Activated CD4-positive, alpha-beta T cell treated with anti-CD3 and anti-CD28 coated beads for 48 hours (primary cell): ENCODE measurements around the gene SSC5D.
"Not testable (repeated sequence)": the region's sequence is repeated elsewhere in the genome, so short reads cannot be mapped to it uniquely, and the experiment has no call there.

Experiments used
- DNase-seq: peaks from one replicate; pipeline ENCODE4 v3.0.0-alpha.2; 2020

SSC5D gene

GRCh38 chr19:55488986-55489710, 912 bp downstream of the SSC5D start:
- no peak for DNase-seq

GRCh38 chr19:55489711-55490477, 1.7 kb downstream of the SSC5D start:
- DNase-seq, result no peak

GRCh38 chr19:55490478-55491432, 2.5 kb downstream of the SSC5D start:
- no peak for DNase-seq

- no peak for DNase-seq
These were observed 3.5 kb downstream of the SSC5D start for GRCh38 chr19:55491546-55492360.

GRCh38 chr19:55492362-55492944, 4.2 kb downstream of the SSC5D start:
- DNase-seq, result no peak

GRCh38 chr19:55493052-55493644, 4.9 kb downstream of the SSC5D start:
- no peak for DNase-seq

GRCh38 chr19:55493645-55494171, 5.5 kb downstream of the SSC5D start:
- no peak for DNase-seq

- DNase-seq, result no peak
These were observed 6.0 kb downstream of the SSC5D start for GRCh38 chr19:55494172-55494761.

GRCh38 chr19:55495646-55496349, 7.6 kb downstream of the SSC5D start:
- no peak for DNase-seq

- DNase-seq, result not testable (repeated sequence)
These were observed 8.6 kb downstream of the SSC5D start for GRCh38 chr19:55496820-55497219.

- DNase-seq, result no peak
These were observed 9.5 kb downstream of the SSC5D start for GRCh38 chr19:55497763-55498162.

- DNase-seq, result no peak
These were observed 10.1 kb downstream of the SSC5D start for GRCh38 chr19:55498246-55498840.

GRCh38 chr19:55500368-55500952, 12.2 kb downstream of the SSC5D start:
- DNase-seq, result no peak

GRCh38 chr19:55502197-55502952, 14.1 kb downstream of the SSC5D start:
- no peak for DNase-seq

GRCh38 chr19:55503157-55503501, 14.9 kb downstream of the SSC5D start:
- no peak for DNase-seq

- DNase-seq, result peak; percentile 96
These were observed 15.4 kb downstream of the SSC5D start for GRCh38 chr19:55503502-55504251.

- DNase-seq, result no peak
These were observed 16.0 kb downstream of the SSC5D start for GRCh38 chr19:55504252-55504603.

- DNase-seq, result no peak
These were observed 16.7 kb downstream of the SSC5D start for GRCh38 chr19:55504981-55505380.
